Raji (cell line): ENCODE data around the gene PCNX1.

ENCODE experiments used
- POLR2A ChIP-seq: IDR thresholded peaks from 2 replicates; pipeline ENCODE4 v1.6.1; 2011; ENCODE audit warnings: low read depth, low read length, control low read depth; ENCODE audit not compliant: insufficient read depth

The PCNX1 gene

DNA sequence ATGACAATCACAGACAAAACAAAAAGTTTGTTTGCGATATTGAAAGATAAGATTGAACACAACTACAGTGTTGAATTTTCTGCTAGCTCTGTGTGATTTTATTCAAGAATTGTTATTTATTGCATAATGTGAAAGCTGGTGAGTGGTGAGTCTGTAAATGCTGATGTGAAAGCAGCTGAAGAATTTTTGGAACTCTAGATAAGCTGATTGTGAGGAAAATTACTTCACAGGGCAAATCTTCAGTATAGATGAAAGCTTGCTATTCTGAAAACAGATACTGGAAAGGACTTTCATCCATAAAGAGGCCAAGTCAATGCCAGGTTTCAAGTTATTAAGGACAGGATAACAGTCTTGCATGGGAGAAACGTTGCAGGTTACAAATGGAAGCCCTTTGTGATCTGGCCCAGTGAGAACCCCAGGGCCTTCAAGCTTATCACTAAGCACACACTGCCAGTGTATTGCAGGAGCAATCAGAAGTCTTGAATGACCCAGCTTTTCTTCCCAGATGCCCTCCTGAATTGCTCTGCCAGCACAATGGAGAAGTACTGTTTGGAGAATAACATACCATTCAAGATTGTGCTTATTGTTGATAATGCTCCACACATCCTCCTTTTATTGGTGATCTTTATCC, 153.7 kb downstream of the PCNX1 start:
- no peak for TF ChIP-seq POLR2A

DNA sequence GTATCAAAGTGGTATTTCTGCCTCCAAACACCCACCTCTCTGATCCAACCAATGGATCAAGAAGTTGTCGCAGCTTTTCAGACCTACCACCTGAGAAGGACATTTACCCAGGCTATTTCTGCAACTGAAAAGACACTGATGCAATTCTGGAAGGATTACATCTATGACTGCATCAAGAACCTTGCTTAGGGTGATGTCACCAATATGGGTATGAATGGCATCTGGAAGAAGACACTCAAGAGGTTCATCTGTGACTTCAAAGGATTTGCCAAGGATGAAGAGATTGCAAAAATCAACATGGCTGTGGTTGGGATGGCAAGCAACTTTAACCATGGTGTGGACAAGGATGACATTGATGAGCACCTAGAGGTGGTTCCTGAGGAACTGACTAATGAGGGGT, 154.2 kb downstream of the PCNX1 start:
- no peak for TF ChIP-seq POLR2A

DNA sequence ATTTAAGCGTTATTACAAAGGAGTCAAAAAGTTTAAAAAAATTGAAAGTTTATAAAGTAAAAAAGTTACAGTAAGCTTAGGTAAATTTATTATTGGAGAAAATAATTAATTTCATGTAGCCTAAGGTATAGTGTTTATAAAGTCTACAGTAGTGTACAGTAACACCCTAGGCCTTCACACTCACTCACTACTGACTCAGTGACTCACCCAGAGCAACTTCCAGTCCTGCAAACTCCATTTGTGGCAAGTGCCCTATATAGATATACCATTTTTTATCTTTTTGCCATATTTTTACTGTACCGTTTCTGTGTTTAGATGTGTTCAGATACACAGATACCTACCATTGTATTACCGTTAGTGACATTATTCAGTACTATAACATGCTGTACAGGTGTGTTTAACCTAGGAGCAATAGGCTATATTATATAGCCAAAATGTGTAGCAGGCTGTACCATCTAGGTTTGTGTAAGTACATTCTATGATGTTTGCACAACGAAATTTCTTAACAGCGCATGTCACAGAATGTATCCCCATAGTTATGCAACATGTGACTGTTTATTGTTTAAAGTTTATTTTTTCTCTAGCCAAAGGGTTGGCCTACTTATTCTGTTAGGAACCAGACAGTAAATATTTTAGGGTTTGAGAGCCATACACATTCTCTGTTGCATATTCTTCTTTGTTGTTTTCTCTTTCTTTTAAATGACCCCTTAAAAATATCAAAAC, 155.5 kb downstream of the PCNX1 start:
- no peak for TF ChIP-seq POLR2A

DNA sequence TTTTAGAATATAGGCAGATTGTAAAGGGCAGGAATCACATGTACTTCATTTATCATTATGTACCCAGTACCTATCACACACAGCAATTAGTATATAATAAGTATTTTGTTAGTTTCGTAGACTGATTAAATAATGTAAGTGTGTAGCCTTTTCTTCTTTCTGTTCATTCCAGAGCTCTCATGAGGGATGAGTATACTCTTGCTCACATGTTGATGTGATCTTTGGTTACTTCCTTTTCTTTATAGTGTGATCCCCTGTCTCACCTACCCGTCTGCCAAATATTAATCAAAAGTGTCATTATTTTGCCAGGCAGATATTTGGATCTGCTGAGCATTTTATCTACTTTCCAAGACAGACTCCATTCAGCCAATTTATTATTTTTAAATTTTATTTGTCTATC, 156.1 kb downstream of the PCNX1 start:
- TF ChIP-seq POLR2A = no peak

- no peak for TF ChIP-seq POLR2A
Observed at GRCh38 chr14:71070169-71070568, 162.9 kb downstream of the PCNX1 start.

DNA sequence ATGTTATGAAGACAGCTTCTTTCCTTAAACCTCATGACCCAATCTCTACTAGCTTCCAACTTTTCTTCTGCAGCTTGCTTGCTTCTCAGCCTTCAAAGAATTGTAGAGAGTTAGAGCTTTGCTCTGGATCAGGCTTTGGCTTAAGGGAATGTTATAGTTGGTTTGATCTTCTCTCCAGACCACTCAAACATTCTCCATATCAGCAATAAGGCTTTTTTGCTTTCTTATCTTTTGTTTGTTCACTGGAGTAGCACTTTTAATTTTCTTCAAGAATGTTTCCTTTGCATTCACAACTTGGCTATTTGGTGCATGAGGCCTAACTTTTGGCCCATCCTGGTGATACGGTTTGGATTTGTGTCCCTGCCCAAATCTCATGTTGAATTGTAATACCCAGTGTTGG, 163.8 kb downstream of the PCNX1 start:
- no peak for TF ChIP-seq POLR2A

- TF ChIP-seq POLR2A = no peak
Observed at GRCh38 chr14:71076462-71077092, 169.3 kb downstream of the PCNX1 start.

GRCh38 chr14:71078500-71078899, 171.2 kb downstream of the PCNX1 start:
- no peak for TF ChIP-seq POLR2A

GRCh38 chr14:71086567-71086966, 179.3 kb downstream of the PCNX1 start:
- no peak for TF ChIP-seq POLR2A

GRCh38 chr14:71089971-71090370, 182.7 kb downstream of the PCNX1 start:
- TF ChIP-seq POLR2A = no peak

DNA sequence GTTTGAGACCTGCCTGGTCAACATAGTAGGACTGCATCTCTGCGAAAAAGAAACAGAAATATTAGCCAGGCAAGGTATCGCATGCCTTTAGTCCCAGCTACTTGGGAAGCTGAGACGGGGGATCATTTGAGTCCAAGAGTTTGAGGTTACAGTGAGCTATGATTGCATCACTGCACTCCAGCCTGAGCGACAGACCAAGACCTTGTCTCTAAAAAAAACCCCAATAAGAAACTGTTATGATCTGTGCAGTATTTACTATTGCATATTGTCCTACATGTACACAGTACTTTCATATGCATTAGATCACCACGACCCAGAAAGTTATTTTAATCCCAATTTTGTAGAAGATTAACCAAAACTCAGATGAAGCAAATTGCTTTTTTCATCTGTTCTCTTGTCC, 187.5 kb downstream of the PCNX1 start:
- TF ChIP-seq POLR2A = no peak

- TF ChIP-seq POLR2A = no peak
Observed at GRCh38 chr14:71096947-71097346, 189.7 kb downstream of the PCNX1 start.

- TF ChIP-seq POLR2A = no peak
Observed at GRCh38 chr14:71103662-71104484, 196.6 kb downstream of the PCNX1 start.

GRCh38 chr14:71105177-71105576, 197.9 kb downstream of the PCNX1 start:
- TF ChIP-seq POLR2A = no peak

DNA sequence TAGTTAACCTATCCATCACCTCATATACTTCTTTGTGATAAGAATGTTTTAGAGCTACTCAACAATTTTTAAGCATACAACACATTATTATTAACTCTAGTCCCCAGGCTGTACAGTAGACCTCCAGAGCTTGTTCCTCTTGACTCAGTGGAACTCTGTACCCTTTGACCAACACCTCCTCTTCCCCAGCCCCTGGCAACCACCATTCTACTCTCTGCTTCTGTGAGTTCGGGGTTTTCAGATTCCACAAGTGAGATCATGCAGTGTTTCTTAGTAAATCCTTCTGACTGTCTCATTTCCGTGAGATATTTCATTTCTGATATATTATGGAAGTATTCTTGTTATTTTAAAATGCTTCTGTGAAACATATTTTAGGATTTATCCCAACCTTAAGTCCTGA, 200.7 kb downstream of the PCNX1 start:
- no peak for TF ChIP-seq POLR2A
